ENCODE data around the gene AKAIN1.
A peak's percentile ranks its signal among the peaks of the same experiment; 100 is the strongest.

Gene AKAIN1

GRCh38 chr18:5197032-5197434, at the start of gene AKAIN1:
TSS of gene AKAIN1 (minus strand) at chr18:5197257. CDS start at chr18:5197053, 204 bp downstream.
- peaks cover 6% of the 10 kb centered on the region for H3K4me1 Mint-ChIP-seq
- no peak within 1 kb of the TSS for H3K27ac Mint-ChIP-seq
- H3K4me3 Mint-ChIP-seq = no peak within 1 kb of the TSS
- H3K36me3 Mint-ChIP-seq = no peaks in the 10 kb centered on the region
- no peak for ATAC-seq
- H3K27me3 Mint-ChIP-seq = peaks cover 65% of the 10 kb centered on the region
- no peaks in the 10 kb centered on the region for H3K9me3 Mint-ChIP-seq

- no peak overlapping the region for H3K27ac Mint-ChIP-seq
- no peaks in the 10 kb centered on the region for H3K27me3 Mint-ChIP-seq
- no peak for ATAC-seq
- peaks cover 47% of the 10 kb centered on the region for H3K36me3 Mint-ChIP-seq
- H3K9me3 Mint-ChIP-seq = peaks cover 2% of the 10 kb centered on the region
- H3K4me3 Mint-ChIP-seq = no peak overlapping the region
- peaks cover 9% of the 10 kb centered on the region for H3K4me1 Mint-ChIP-seq
Observed at GRCh38 chr18:5244941-5245340, 47.9 kb upstream of the AKAIN1 start.

DNA sequence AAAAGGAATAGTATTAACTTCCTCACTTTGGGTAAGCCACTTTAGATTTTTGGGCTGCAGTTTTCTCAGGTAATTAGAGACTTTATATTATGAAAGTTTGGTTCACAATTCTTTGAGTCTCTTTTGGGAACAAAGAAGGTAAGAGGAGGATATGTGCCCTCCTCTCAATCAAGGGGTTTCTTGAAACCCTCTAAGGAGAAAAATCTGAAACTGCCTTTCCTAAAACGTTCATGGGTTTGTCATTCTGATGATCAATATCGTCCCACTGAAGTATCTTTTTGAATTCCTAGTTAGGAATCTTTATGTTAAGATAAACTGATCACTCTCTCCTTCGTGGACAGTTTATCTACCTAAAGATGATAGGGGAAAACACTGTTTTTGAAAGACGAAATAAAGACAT, 42.4 kb upstream of the AKAIN1 start:
- peaks cover 19% of the 10 kb centered on the region for H3K4me1 Mint-ChIP-seq
- peaks cover under 1% of the 10 kb centered on the region for H3K27me3 Mint-ChIP-seq
- no peaks in the 10 kb centered on the region for H3K9me3 Mint-ChIP-seq
- H3K27ac Mint-ChIP-seq = no peak overlapping the region
- ATAC-seq = no peak
- H3K4me3 Mint-ChIP-seq = no peak overlapping the region
- peaks cover 41% of the 10 kb centered on the region for H3K36me3 Mint-ChIP-seq

- Mint-ChIP-seq H3K27me3 (peaks cover 10% of the 10 kb centered on the region), H3K27ac (peak overlapping the region; percentile 99), H3K4me3 (peak overlapping the region; percentile 96), H3K4me1 (peaks cover 29% of the 10 kb centered on the region), H3K9me3 (no peaks in the 10 kb centered on the region), H3K36me3 (peaks cover 40% of the 10 kb centered on the region)
- ATAC-seq = peak; percentile 72
Observed at GRCh38 chr18:5238371-5238976, 41.4 kb upstream of the AKAIN1 start.

- peak overlapping the region; percentile 99 for H3K27ac Mint-ChIP-seq
- peaks cover 11% of the 10 kb centered on the region for H3K27me3 Mint-ChIP-seq
- no peaks in the 10 kb centered on the region for H3K9me3 Mint-ChIP-seq
- H3K4me1 Mint-ChIP-seq = peaks cover 29% of the 10 kb centered on the region
- peaks cover 34% of the 10 kb centered on the region for H3K36me3 Mint-ChIP-seq
- peak; percentile 98 for ATAC-seq
- peak overlapping the region; percentile 96 for H3K4me3 Mint-ChIP-seq
Observed at GRCh38 chr18:5237723-5238370, 40.8 kb upstream of the AKAIN1 start.

DNA sequence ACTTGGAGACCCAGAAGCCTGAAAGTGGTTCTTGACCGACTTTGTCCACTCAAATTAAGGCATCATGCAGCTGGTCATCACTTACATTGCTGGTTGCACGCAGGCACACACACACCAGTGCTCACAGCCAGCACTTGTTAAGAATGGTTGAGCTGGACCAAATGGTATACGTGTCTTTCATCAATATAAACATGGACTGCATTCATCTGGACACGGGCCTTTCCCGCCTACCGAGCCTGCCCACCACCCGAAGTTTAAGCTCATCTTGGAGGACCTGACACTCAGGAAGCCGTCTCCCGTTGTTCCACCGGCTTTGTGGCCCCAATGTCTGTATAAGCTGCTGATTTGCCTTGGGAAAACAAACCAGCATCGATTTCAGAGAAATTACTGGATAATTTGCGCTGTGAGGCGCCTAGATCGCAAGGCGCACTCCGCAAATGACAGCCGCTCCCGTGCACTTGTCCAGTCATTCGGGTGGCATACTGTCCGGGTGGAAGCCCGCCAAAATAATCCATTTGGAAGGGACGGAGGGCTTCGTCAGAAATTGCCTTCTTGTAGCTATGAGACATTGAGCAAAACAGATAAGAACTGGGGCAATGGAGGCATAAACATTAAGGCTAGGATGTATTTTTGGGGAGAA, 40.1 kb upstream of the AKAIN1 start:
- peak overlapping the region; percentile 99 for H3K27ac Mint-ChIP-seq
- peaks cover 31% of the 10 kb centered on the region for H3K36me3 Mint-ChIP-seq
- peak; percentile 55 for ATAC-seq
- H3K4me3 Mint-ChIP-seq = peak overlapping the region; percentile 96
- H3K9me3 Mint-ChIP-seq = no peaks in the 10 kb centered on the region
- peaks cover 29% of the 10 kb centered on the region for H3K4me1 Mint-ChIP-seq
- peaks cover 16% of the 10 kb centered on the region for H3K27me3 Mint-ChIP-seq

DNA sequence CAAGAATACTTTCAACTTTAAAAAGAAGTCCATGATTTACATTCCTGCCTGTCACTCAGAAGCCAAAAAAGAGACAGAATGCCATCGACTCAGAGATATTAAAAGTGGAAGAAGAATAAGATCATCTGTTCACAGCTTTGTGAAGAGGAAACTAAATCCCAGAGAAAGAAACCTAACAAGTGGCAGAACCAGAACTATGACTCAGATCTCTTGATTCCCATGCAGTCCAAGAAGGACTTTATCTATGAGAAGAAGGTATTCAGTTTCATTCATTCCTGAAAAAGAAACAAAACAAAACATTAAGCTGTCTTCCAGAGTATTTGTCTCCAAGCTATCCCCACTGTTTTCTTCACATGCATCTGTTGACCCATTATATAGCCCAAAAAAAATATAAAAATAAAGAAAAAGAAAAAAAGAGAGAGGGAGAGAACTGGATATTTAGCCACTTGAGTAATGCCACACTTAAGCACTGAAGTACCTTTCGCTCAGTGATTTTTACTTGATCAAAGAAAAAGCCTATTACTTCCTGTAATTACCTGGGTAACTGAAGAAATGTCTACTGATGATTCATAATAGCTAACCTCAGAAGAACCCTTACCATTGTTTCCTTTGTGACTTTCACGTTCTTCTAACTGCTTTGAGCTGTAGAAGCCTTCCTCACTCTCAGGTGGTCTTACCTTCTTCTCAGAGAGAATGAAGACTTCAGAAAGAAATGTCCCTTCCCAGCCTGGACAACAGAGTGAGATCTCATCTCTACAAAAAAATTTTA, 17.7 kb upstream of the AKAIN1 start:
- H3K4me3 Mint-ChIP-seq = no peak overlapping the region
- H3K36me3 Mint-ChIP-seq = no peaks in the 10 kb centered on the region
- no peak for ATAC-seq
- H3K27me3 Mint-ChIP-seq = peaks cover 37% of the 10 kb centered on the region
- H3K9me3 Mint-ChIP-seq = no peaks in the 10 kb centered on the region
- no peak overlapping the region for H3K27ac Mint-ChIP-seq
- H3K4me1 Mint-ChIP-seq = no peaks in the 10 kb centered on the region

GRCh38 chr18:5207471-5208150, 10.6 kb upstream of the AKAIN1 start:
- H3K4me3 Mint-ChIP-seq = no peak overlapping the region
- no peaks in the 10 kb centered on the region for H3K4me1 Mint-ChIP-seq
- peak; percentile 20 for ATAC-seq
- no peaks in the 10 kb centered on the region for H3K36me3 Mint-ChIP-seq
- no peaks in the 10 kb centered on the region for H3K9me3 Mint-ChIP-seq
- peaks cover under 1% of the 10 kb centered on the region for H3K27me3 Mint-ChIP-seq
- H3K27ac Mint-ChIP-seq = no peak overlapping the region

DNA sequence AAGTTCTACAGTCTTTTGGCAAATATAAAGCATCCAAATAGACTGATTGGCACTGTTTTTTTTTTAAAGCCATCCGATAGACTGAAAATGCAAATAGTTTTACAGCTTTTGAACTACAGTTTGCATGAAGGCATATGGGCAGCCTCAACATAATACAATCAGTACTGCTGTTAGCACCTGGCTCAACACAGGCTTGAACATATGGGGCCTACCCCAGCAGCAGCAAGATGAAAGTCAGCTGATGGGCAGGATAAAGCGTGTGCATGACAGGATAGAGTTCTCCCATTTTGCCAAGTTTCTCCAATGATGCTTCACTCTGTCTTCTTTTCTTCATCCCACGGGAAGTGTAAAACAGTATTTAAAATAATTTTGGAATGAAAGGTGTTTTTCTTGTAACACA, 1.3 kb upstream of the AKAIN1 start:
- no peak for ATAC-seq
- Mint-ChIP-seq H3K36me3 (no peaks in the 10 kb centered on the region), H3K9me3 (no peaks in the 10 kb centered on the region), H3K4me1 (peaks cover 6% of the 10 kb centered on the region), H3K27ac (no peak overlapping the region), H3K4me3 (no peak overlapping the region), H3K27me3 (peaks cover 69% of the 10 kb centered on the region)

- Mint-ChIP-seq H3K9me3 (no peaks in the 10 kb centered on the region), H3K4me3 (no peak overlapping the region), H3K4me1 (peaks cover 6% of the 10 kb centered on the region), H3K27ac (no peak overlapping the region), H3K36me3 (no peaks in the 10 kb centered on the region), H3K27me3 (peaks cover 69% of the 10 kb centered on the region)
- ATAC-seq = no peak
Observed at GRCh38 chr18:5197461-5197860, 404 bp upstream of the AKAIN1 start.

GRCh38 chr18:5196253-5197031, 615 bp downstream of the AKAIN1 start:
- H3K4me1 Mint-ChIP-seq = peaks cover 6% of the 10 kb centered on the region
- no peak overlapping the region for H3K4me3 Mint-ChIP-seq
- ATAC-seq = no peak
- H3K9me3 Mint-ChIP-seq = no peaks in the 10 kb centered on the region
- peaks cover 59% of the 10 kb centered on the region for H3K27me3 Mint-ChIP-seq
- H3K36me3 Mint-ChIP-seq = no peaks in the 10 kb centered on the region
- no peak overlapping the region for H3K27ac Mint-ChIP-seq

- Mint-ChIP-seq H3K4me1 (peaks cover 6% of the 10 kb centered on the region), H3K4me3 (no peak overlapping the region), H3K36me3 (no peaks in the 10 kb centered on the region), H3K27me3 (peaks cover 53% of the 10 kb centered on the region), H3K27ac (no peak overlapping the region), H3K9me3 (no peaks in the 10 kb centered on the region)
- ATAC-seq = no peak
Observed at GRCh38 chr18:5195656-5196055, 1.4 kb downstream of the AKAIN1 start.

DNA sequence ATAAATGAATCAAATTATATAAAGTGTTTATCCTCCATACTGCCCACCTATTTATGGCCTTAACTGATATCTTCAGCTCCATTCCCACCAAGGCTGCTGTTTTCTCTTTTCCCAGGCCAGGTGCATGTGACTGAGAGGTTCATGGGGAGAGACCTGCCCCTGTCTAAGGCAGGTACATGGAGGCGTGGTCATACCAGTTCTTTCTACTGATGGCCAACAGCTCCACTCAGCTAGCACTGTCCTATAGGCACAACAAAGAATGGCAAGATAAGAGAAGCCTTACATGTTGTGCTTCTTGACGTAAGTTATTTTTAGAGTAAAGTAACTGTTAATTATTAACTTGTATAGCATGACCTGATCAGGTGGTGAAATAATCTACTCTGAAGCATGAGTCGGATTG, 16.8 kb downstream of the AKAIN1 start:
- H3K27ac Mint-ChIP-seq = no peak overlapping the region
- no peaks in the 10 kb centered on the region for H3K36me3 Mint-ChIP-seq
- peaks cover under 1% of the 10 kb centered on the region for H3K9me3 Mint-ChIP-seq
- H3K4me3 Mint-ChIP-seq = no peak overlapping the region
- H3K27me3 Mint-ChIP-seq = peaks cover 13% of the 10 kb centered on the region
- ATAC-seq = no peak
- peaks cover 7% of the 10 kb centered on the region for H3K4me1 Mint-ChIP-seq

- Mint-ChIP-seq H3K27me3 (no peaks in the 10 kb centered on the region), H3K9me3 (no peaks in the 10 kb centered on the region), H3K27ac (no peak overlapping the region), H3K36me3 (no peaks in the 10 kb centered on the region), H3K4me1 (peaks cover 15% of the 10 kb centered on the region), H3K4me3 (no peak overlapping the region)
- ATAC-seq = no peak
Observed at GRCh38 chr18:5178519-5178918, 18.5 kb downstream of the AKAIN1 start.
